GM21619 (cell line): ENCODE results near the gene OR4D2.

Experiments
- ATAC-seq: cut with Tn5 transposase; IDR thresholded peaks from one replicate; pipeline ENCODE4 v1.9.1; 2021; ENCODE audit not compliant: unreplicated experiment

Gene OR4D2

GRCh38 chr17:58172369-58173071 is 5.7 kb downstream of the OR4D2 start:
- no peak for ATAC-seq

GRCh38 chr17:58174871-58175270 is 8.1 kb downstream of the OR4D2 start:
- ATAC-seq = no peak

GRCh38 chr17:58176200-58176599 is 9.4 kb downstream of the OR4D2 start:
- no peak for ATAC-seq

GRCh38 chr17:58181796-58182195 is 15.0 kb downstream of the OR4D2 start:
- ATAC-seq = no peak

GRCh38 chr17:58183514-58183913 is 16.7 kb downstream of the OR4D2 start:
- ATAC-seq = no peak

GRCh38 chr17:58184308-58184985 is 17.7 kb downstream of the OR4D2 start:
- ATAC-seq = no peak

GRCh38 chr17:58184986-58185761 is 18.4 kb downstream of the OR4D2 start:
- ATAC-seq = no peak

- no peak for ATAC-seq
Observed at GRCh38 chr17:58186591-58186990, 19.8 kb downstream of the OR4D2 start.

- no peak for ATAC-seq
Observed at GRCh38 chr17:58187063-58187462, 20.3 kb downstream of the OR4D2 start.

- ATAC-seq = no peak
Observed at GRCh38 chr17:58187675-58188074, 20.9 kb downstream of the OR4D2 start.

- no peak for ATAC-seq
Observed at GRCh38 chr17:58189436-58190146, 22.8 kb downstream of the OR4D2 start.

- no peak for ATAC-seq
Observed at GRCh38 chr17:58191241-58191896, 24.6 kb downstream of the OR4D2 start.

GRCh38 chr17:58192612-58193011 is 25.8 kb downstream of the OR4D2 start, which contains the start of gene EPX:
TSS of gene EPX (plus strand) at chr17:58192726. CDS start at chr17:58192847, 121 bp downstream.
- no peak for ATAC-seq

GRCh38 chr17:58193641-58194255 is 27.0 kb downstream of the OR4D2 start:
- no peak for ATAC-seq

GRCh38 chr17:58195518-58196123 is 28.8 kb downstream of the OR4D2 start:
- no peak for ATAC-seq

- ATAC-seq = no peak
Observed at GRCh38 chr17:58196610-58197009, 29.8 kb downstream of the OR4D2 start.

- no peak for ATAC-seq
Observed at GRCh38 chr17:58200024-58200633, 33.3 kb downstream of the OR4D2 start.

- no peak for ATAC-seq
Observed at GRCh38 chr17:58202859-58203258, 36.1 kb downstream of the OR4D2 start.

- ATAC-seq = no peak
Observed at GRCh38 chr17:58204796-58205195, 38.0 kb downstream of the OR4D2 start.
